ENCODE measurements around the gene HOXC6.
"Not testable (repeated sequence)": the region's sequence is repeated elsewhere in the genome, so short reads cannot be mapped to it uniquely, and the experiment has no call there.

HOXC6 gene

DNA sequence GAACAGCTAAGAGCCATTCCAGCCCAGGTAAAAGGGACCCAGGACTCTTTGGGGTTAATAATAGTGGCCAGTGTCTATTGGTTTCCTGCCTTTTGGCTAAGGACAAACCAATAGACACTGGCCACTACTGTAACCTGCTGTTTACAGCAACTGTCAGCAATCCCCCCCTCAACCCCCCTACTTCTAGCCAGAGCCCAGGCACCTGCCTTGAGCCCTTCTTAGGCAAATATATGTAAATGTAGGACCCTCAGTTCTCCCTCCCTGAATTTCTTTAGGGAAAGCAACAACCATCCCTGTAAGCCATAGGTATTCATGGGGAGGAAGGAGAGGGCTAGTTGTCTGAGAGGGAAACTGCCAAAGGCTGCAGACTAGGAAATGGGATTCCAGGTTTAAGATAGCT lies 47.7 kb downstream of the HOXC6 start:
- TF ChIP-seq PAX5 (IDR thresholded peaks at IDR 0.05; ENCODE audit: insufficient read depth, low read length, severe bottlenecking) (no peak), POLR2AphosphoS5 (IDR thresholded peaks at IDR 0.05; ENCODE audit: low read depth, low read length) (no peak)
- FAIRE-seq (no peak), DNase-seq (ENCODE audit: insufficient read length, low spot score) (no peak)

DNA sequence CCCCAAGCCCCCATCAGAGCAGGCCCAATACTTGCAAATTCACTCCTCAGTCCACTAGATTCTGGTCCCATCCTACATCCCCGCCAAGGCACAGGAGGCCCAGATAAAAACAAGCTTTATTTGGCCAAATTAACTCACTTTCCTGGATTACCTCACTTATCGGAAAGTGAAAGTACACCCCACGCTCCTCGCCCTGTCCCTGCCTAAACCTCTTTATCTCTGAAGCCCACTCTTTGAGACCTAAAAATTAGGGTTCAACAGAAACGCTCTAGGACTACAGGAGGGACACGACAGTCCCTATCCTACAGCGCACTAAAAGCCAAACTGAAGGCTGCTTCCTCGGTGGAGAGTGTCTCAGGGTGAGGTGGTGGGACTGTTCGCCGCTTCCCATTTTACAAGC lies 49.6 kb downstream of the HOXC6 start:
- not testable (repeated sequence) for FAIRE-seq; DNase-seq (ENCODE audit: insufficient read length, low spot score)

DNA sequence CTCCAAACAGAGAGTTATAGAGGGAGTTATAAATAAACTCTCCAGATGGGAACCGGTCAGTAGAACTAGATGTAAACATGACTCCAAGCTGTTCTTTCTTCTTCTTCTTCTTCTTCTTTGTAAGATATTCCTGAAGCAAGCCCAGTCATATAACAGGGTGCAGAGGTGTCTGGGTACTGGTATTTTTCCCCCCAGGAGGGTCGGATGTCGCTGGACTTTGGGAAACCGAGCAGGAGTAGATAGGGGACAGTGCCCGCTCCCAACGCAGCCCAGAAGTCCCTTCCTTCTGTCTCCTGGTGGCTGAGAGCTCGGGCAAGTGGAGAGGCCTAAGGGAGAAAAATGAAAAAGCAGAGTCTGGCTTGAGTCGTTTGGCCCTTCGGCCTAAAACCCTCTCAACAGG lies 50.9 kb downstream of the HOXC6 start:
- FAIRE-seq; DNase-seq (ENCODE audit: insufficient read length, low spot score): not testable (repeated sequence)

Data from GM12891 (cell line).